GM21526 (cell line): ENCODE results near the gene NKX6-2.
"Not testable (repeated sequence)": the region's sequence is repeated elsewhere in the genome, so short reads cannot be mapped to it uniquely, and the experiment has no call there.

ENCODE experiments used
- ATAC-seq: cut with Tn5 transposase; IDR thresholded peaks from one replicate; pipeline ENCODE4 v1.9.1; 2021; ENCODE audit warnings: moderate library complexity; ENCODE audit not compliant: unreplicated experiment, low FRiP score

NKX6-2 gene

GRCh38 chr10:132783940-132784865 lies 1.7 kb downstream of the NKX6-2 start:
- no peak for ATAC-seq

GRCh38 chr10:132783165-132783939 lies 2.6 kb downstream of the NKX6-2 start:
- no peak for ATAC-seq

- no peak for ATAC-seq
Measured at GRCh38 chr10:132781556-132781955, 4.4 kb downstream of the NKX6-2 start.

GRCh38 chr10:132780356-132780755 lies 5.6 kb downstream of the NKX6-2 start:
- no peak for ATAC-seq

GRCh38 chr10:132779549-132780294 lies 6.2 kb downstream of the NKX6-2 start:
- no peak for ATAC-seq

- no peak for ATAC-seq
Measured at GRCh38 chr10:132777441-132777840, 8.5 kb downstream of the NKX6-2 start.

- no peak for ATAC-seq
Measured at GRCh38 chr10:132776821-132777220, 9.1 kb downstream of the NKX6-2 start.

- ATAC-seq, result no peak
Measured at GRCh38 chr10:132776186-132776585, 9.8 kb downstream of the NKX6-2 start.

- ATAC-seq, result no peak
Measured at GRCh38 chr10:132774902-132775863, 10.8 kb downstream of the NKX6-2 start.

GRCh38 chr10:132774181-132774901 lies 11.6 kb downstream of the NKX6-2 start:
- ATAC-seq, result no peak

- ATAC-seq, result not testable (repeated sequence)
Measured at GRCh38 chr10:132772816-132773215, 13.1 kb downstream of the NKX6-2 start.

GRCh38 chr10:132770061-132771021 lies 15.6 kb downstream of the NKX6-2 start:
- no peak for ATAC-seq

GRCh38 chr10:132768346-132769248 lies 17.4 kb downstream of the NKX6-2 start:
- ATAC-seq, result no peak

- ATAC-seq, result no peak
Measured at GRCh38 chr10:132766291-132766690, 19.7 kb downstream of the NKX6-2 start.

- ATAC-seq, result no peak
Measured at GRCh38 chr10:132765435-132765834, 20.5 kb downstream of the NKX6-2 start.

- ATAC-seq, result no peak
Measured at GRCh38 chr10:132764108-132764507, 21.8 kb downstream of the NKX6-2 start.

GRCh38 chr10:132763545-132763944 lies 22.4 kb downstream of the NKX6-2 start:
- ATAC-seq, result no peak
